ENCODE results near the gene TEX13C.
"Not testable (repeated sequence)": the region's sequence is repeated elsewhere in the genome, so short reads cannot be mapped to it uniquely, and the experiment has no call there.

TEX13C gene

GRCh38 chrX:125319646-125320521, at the start of gene TEX13C:
Gene TEX13C, plus strand, starts transcription at chrX:125319871. Its CDS starts 249 bp downstream, at chrX:125320120.
- DNase-seq = no peak

GRCh38 chrX:125287282-125287681, 32.4 kb upstream of the TEX13C start:
- DNase-seq = no peak

GRCh38 chrX:125288343-125288742, 31.3 kb upstream of the TEX13C start:
- DNase-seq = no peak

GRCh38 chrX:125289209-125289608, 30.5 kb upstream of the TEX13C start:
- no peak for DNase-seq

GRCh38 chrX:125289920-125290319, 29.8 kb upstream of the TEX13C start:
- no peak for DNase-seq

GRCh38 chrX:125291124-125291523, 28.5 kb upstream of the TEX13C start:
- DNase-seq = no peak

GRCh38 chrX:125293850-125294780, 25.6 kb upstream of the TEX13C start:
- DNase-seq = no peak

GRCh38 chrX:125295337-125295736, 24.3 kb upstream of the TEX13C start:
- DNase-seq = no peak

GRCh38 chrX:125298871-125299270, 20.8 kb upstream of the TEX13C start:
- DNase-seq = no peak

- no peak for DNase-seq
Observed at GRCh38 chrX:125306335-125306866, 13.3 kb upstream of the TEX13C start.

- DNase-seq = no peak
Observed at GRCh38 chrX:125308653-125309052, 11.0 kb upstream of the TEX13C start.

GRCh38 chrX:125319166-125319565, 505 bp upstream of the TEX13C start:
- DNase-seq = not testable (repeated sequence)

GRCh38 chrX:125322431-125322830, 2.8 kb downstream of the TEX13C start:
- DNase-seq = no peak

GRCh38 chrX:125326599-125326998, 6.9 kb downstream of the TEX13C start:
- DNase-seq = no peak

- DNase-seq = no peak
Observed at GRCh38 chrX:125327891-125328290, 8.2 kb downstream of the TEX13C start.

GRCh38 chrX:125333583-125333982, 13.9 kb downstream of the TEX13C start:
- DNase-seq = no peak

GRCh38 chrX:125340490-125340889, 20.8 kb downstream of the TEX13C start:
- DNase-seq = no peak

GRCh38 chrX:125374169-125374568, 54.5 kb downstream of the TEX13C start:
- DNase-seq = no peak
